Measurements from ENCODE around the gene ARL8B. TPM values are rescaled to one million over a fixed set of nuclear protein-coding genes. Genes with fewer than 3 reads are reported as not detected.

Gene ARL8B
- total RNA-seq, 1 experiment from 2014 or later = 28.3 TPM

DNA sequence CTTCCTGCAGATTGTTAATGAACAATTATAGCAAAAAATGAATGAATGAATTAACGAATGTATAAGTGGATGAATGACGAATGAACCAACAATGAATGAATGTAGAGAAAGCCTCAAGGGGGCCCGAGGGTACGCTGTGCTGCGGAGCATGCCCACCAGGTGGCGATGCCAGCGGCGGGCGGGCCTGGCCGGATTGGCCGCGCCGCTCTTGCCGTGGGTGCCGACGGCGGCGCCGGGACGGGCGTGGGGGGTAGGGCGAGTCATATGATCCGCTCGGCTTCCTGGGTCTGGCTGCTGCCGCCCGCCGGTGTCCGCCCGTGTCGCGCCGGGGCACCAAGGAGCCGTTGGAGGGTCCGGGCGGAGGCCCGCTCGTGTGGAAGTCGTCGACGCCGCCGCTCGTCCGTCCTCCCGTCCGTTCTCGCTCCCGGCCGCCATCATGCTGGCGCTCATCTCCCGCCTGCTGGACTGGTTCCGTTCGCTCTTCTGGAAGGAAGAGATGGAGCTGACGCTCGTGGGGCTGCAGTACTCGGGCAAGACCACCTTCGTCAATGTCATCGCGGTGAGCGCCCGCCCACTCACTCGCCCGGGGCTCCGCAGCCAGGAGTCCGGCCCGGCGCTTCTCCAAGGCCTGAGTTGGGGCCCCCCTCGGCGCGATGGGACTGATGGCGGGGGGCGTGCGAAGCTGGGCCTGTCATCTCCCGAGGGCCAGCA is at the start of gene ARL8B (continued):
- no peak for TF ChIP-seq ZSCAN18 (CRISPR knock-in tag; IDR thresholded peaks at IDR 0.05)
- no peak for TF ChIP-seq ZMAT4 (CRISPR knock-in tag; IDR thresholded peaks at IDR 0.05)
- no peak for TF ChIP-seq E2F1 (CRISPR knock-in tag; IDR thresholded peaks at IDR 0.05)
- TF ChIP-seq KAT7 (CRISPR knock-in tag; IDR thresholded peaks at IDR 0.05; ENCODE audit: borderline replicate concordance) = 0 out of 2 replicates have a peak, but pooled peaks have one; percentile 59
- peak; percentile 91 for TF ChIP-seq TEAD1 (CRISPR knock-in tag; IDR thresholded peaks at IDR 0.05)
- no peak for TF ChIP-seq ATF3 (CRISPR knock-in tag; conservative IDR thresholded peaks at IDR 0.05)
- no peak for TF ChIP-seq PREB (CRISPR knock-in tag; IDR thresholded peaks at IDR 0.05; ENCODE audit: borderline replicate concordance)
- 0 out of 2 replicates have a peak, but pooled peaks have one; percentile 54 for TF ChIP-seq ZNF232 (CRISPR knock-in tag; IDR thresholded peaks at IDR 0.05)
- TF ChIP-seq, protein P1, sequence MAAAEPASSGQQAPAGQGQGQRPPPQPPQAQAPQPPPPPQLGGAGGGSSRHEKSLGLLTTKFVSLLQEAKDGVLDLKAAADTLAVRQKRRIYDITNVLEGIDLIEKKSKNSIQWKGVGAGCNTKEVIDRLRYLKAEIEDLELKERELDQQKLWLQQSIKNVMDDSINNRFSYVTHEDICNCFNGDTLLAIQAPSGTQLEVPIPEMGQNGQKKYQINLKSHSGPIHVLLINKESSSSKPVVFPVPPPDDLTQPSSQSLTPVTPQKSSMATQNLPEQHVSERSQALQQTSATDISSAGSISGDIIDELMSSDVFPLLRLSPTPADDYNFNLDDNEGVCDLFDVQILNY (CRISPR knock-in tag; IDR thresholded peaks at IDR 0.05) = no peak
- 0 out of 2 replicates have a peak, but pooled peaks have one; percentile 49 for TF ChIP-seq NFE2L1 (CRISPR knock-in tag; IDR thresholded peaks at IDR 0.05)
- TF ChIP-seq, protein P2, sequence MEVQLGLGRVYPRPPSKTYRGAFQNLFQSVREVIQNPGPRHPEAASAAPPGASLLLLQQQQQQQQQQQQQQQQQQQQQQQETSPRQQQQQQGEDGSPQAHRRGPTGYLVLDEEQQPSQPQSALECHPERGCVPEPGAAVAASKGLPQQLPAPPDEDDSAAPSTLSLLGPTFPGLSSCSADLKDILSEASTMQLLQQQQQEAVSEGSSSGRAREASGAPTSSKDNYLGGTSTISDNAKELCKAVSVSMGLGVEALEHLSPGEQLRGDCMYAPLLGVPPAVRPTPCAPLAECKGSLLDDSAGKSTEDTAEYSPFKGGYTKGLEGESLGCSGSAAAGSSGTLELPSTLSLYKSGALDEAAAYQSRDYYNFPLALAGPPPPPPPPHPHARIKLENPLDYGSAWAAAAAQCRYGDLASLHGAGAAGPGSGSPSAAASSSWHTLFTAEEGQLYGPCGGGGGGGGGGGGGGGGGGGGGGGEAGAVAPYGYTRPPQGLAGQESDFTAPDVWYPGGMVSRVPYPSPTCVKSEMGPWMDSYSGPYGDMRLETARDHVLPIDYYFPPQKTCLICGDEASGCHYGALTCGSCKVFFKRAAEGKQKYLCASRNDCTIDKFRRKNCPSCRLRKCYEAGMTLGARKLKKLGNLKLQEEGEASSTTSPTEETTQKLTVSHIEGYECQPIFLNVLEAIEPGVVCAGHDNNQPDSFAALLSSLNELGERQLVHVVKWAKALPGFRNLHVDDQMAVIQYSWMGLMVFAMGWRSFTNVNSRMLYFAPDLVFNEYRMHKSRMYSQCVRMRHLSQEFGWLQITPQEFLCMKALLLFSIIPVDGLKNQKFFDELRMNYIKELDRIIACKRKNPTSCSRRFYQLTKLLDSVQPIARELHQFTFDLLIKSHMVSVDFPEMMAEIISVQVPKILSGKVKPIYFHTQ (CRISPR knock-in tag; IDR thresholded peaks at IDR 0.05) = no peak
- TF ChIP-seq, protein P3, sequence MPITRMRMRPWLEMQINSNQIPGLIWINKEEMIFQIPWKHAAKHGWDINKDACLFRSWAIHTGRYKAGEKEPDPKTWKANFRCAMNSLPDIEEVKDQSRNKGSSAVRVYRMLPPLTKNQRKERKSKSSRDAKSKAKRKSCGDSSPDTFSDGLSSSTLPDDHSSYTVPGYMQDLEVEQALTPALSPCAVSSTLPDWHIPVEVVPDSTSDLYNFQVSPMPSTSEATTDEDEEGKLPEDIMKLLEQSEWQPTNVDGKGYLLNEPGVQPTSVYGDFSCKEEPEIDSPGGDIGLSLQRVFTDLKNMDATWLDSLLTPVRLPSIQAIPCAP (CRISPR knock-in tag; IDR thresholded peaks at IDR 0.05) = no peak
- TF ChIP-seq FOXK1 (CRISPR knock-in tag; IDR thresholded peaks at IDR 0.05) = peak; percentile 92

DNA sequence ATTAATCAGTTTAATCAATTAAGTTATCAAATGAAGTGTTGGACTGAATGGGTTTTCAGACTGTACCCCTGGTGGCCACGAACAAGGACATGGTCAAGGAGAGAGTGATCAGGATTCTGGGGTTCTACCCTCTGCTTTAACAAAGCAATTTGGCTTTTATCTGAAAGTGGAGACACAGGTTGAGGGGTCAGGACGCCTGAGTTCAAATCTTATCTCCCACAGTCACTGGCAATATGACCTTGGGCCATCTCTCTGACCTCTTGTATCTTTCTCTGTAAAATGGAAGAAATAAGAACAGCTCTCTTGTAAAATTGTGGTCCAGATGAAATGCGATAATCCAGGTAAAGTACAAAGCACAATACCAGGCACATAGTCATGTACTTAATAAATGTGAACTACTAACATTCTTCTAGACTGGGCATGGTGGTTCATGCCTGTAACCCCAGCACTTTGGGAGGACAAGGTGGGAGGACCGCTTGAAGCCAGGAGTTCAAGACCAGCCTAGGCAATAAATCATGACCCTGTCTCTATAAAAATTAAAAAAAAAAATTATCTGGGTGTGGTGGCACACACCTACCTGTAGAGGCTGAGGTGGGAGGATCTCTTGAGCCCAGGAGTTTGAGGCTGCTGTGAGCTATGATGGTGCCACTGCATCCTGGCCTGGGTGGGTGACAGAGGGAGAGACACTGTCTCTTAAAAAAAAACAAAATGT is 48.6 kb upstream of the ARL8B start:
- DNase-seq (ENCODE audit: low spot score) = no peak
- POLR2A ChIA-PET = no interaction called here
- Mint-ChIP-seq H3K27ac (no peak overlapping the region), H3K4me1 (no peaks in the 10 kb centered on the region), H3K4me3 (no peak overlapping the region), H3K36me3 (no peaks in the 10 kb centered on the region), H3K9me3 (no peaks in the 10 kb centered on the region), H3K27me3 (ENCODE audit: low read depth) (no peaks in the 10 kb centered on the region; the same call in 1 of the 2 replicates)
- no peak for ATAC-seq
- CTCF ChIA-PET = no interaction called here
- TF ChIP-seq AFF4 (CRISPR knock-in tag; IDR thresholded peaks at IDR 0.05; ENCODE audit: borderline replicate concordance) (no peak), FOXK1 (CRISPR knock-in tag; IDR thresholded peaks at IDR 0.05) (no peak), ZNF232 (CRISPR knock-in tag; IDR thresholded peaks at IDR 0.05) (no peak)
- TF ChIP-seq, protein P4, sequence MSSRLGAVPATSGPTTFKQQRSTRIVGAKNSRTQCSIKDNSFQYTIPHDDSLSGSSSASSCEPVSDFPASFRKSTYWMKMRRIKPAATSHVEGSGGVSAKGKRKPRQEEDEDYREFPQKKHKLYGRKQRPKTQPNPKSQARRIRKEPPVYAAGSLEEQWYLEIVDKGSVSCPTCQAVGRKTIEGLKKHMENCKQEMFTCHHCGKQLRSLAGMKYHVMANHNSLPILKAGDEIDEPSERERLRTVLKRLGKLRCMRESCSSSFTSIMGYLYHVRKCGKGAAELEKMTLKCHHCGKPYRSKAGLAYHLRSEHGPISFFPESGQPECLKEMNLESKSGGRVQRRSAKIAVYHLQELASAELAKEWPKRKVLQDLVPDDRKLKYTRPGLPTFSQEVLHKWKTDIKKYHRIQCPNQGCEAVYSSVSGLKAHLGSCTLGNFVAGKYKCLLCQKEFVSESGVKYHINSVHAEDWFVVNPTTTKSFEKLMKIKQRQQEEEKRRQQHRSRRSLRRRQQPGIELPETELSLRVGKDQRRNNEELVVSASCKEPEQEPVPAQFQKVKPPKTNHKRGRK (CRISPR knock-in tag; IDR thresholded peaks at IDR 0.05; ENCODE audit: borderline replicate concordance) = no peak
- TF ChIP-seq, protein P5, sequence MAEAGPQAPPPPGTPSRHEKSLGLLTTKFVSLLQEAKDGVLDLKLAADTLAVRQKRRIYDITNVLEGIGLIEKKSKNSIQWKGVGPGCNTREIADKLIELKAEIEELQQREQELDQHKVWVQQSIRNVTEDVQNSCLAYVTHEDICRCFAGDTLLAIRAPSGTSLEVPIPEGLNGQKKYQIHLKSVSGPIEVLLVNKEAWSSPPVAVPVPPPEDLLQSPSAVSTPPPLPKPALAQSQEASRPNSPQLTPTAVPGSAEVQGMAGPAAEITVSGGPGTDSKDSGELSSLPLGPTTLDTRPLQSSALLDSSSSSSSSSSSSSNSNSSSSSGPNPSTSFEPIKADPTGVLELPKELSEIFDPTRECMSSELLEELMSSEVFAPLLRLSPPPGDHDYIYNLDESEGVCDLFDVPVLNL (CRISPR knock-in tag; IDR thresholded peaks at IDR 0.05; ENCODE audit: borderline replicate concordance, low read depth) = no peak
